Mammary epithelial cell (primary cell): ENCODE data around the gene WFDC5.

Experiments used
- EZH2 ChIP-seq: IDR thresholded peaks from 2 replicates; pipeline ENCODE4 v1.6.1; 2012; ENCODE audit warnings: low read length, inconsistent platforms, borderline replicate concordance
- TF ChIP-seq, protein P1 (sequence below), 2 donors: IDR thresholded peaks in 1 of 2; conservative IDR thresholded peaks in 1 of 2; 2 replicates each; pipeline ENCODE4 v1.5.1; 2011 to 2012; ENCODE audit warnings: inconsistent platforms in 2 of 2, low read length in 2 of 2, mild to moderate bottlenecking in 2 of 2, control low read depth in 1 of 2, low read depth in 1 of 2; ENCODE audit not compliant: insufficient read depth in 1 of 2; ENCODE audit errors: extremely low read depth in 1 of 2

DNA sequence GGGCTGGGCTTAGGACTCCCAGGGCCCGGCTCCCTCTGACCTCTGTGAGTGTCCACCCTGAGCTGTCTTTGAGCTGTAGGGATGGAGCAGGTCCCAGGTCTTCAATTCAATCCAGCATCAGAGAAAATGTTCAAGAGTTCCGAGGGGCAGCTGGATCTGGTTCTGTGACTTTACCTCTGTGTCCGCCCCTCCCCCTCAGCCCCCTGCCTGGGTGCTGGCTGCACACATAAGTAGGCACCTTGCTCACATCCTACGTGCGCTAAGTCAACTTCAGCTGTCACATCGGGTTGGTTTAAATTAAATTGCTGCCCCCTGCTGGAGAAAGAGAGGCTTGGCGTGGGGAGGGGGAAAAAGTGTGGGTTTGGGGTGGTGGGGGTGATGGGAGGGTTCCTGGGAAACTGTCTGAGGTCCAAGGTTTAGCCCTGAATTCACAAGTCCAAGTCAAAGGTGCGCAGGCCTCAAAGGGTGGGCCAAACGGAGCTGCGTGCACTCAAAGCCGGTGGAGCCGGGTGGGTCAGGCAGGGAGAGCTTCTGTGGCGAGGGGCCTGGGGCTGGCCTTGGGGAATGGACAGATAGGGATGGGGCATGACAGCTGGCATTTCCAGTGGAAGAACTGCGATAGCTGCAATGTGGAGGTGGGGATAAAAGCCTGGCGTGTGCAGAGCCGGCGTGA, 3.0 kb downstream of the WFDC5 start:
- TF ChIP-seq, protein P1, sequence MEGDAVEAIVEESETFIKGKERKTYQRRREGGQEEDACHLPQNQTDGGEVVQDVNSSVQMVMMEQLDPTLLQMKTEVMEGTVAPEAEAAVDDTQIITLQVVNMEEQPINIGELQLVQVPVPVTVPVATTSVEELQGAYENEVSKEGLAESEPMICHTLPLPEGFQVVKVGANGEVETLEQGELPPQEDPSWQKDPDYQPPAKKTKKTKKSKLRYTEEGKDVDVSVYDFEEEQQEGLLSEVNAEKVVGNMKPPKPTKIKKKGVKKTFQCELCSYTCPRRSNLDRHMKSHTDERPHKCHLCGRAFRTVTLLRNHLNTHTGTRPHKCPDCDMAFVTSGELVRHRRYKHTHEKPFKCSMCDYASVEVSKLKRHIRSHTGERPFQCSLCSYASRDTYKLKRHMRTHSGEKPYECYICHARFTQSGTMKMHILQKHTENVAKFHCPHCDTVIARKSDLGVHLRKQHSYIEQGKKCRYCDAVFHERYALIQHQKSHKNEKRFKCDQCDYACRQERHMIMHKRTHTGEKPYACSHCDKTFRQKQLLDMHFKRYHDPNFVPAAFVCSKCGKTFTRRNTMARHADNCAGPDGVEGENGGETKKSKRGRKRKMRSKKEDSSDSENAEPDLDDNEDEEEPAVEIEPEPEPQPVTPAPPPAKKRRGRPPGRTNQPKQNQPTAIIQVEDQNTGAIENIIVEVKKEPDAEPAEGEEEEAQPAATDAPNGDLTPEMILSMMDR (conservative IDR thresholded peaks at IDR 0.05 in 1 of 2, IDR thresholded peaks at IDR 0.05 in 1 of 2; ENCODE audit: extremely low read depth in 1 of 2, insufficient read depth in 1 of 2, low read depth in 1 of 2, low read length in 2 of 2): peak; percentile 40 to 52
- no peak for TF ChIP-seq EZH2
